ENCODE measurements around the gene CAGE1. TPM values are rescaled to one million over a fixed set of nuclear protein-coding genes. Genes with fewer than 3 reads are reported as not detected.
A peak's percentile ranks its signal among the peaks of the same experiment; 100 is the strongest.

The CAGE1 gene
- total and polyA plus RNA-seq, 2 experiments from 2014 or later, result 0.07 TPM; not detected in 1

- peak; percentile 31 for DNase-seq (ENCODE audit: low spot score)
- peaks cover 35% of the 10 kb centered on the region for H3K36me3 Mint-ChIP-seq (ENCODE audit: low read depth)
- Histone ChIP-seq H3K9me2 (ENCODE audit: insufficient read depth) (no peaks in the 10 kb centered on the region; the same call in 1 of the 2 replicates), H2AFZ (peak overlapping the region; percentile 64), H3F3A (replicated peaks; ENCODE audit: low read depth) (no peaks in the 10 kb centered on the region), H3K79me2 (replicated peaks; ENCODE audit: insufficient read depth) (peaks cover 55% of the 10 kb centered on the region), H3K4me1 (ENCODE audit: insufficient read depth) (peaks cover 16% of the 10 kb centered on the region), H3K27me3 (ENCODE audit: insufficient read depth) (no peaks in the 10 kb centered on the region), H3K4me2 (peak overlapping the region; percentile 90), H3K4me3 (peak overlapping the region; percentile 91), H3K27ac (ENCODE audit: low read depth) (peak overlapping the region; percentile 85), H3K36me3 (ENCODE audit: insufficient read depth) (peaks cover 30% of the 10 kb centered on the region), H4K20me1 (replicated peaks; ENCODE audit: insufficient read depth) (peaks cover 14% of the 10 kb centered on the region; the same call in 1 of the 2 replicates)
- H3K4me3 Mint-ChIP-seq, result peak overlapping the region; percentile 94
- H3K27ac Mint-ChIP-seq, result peak overlapping the region; percentile 90
- no peaks in the 10 kb centered on the region for H3K9me3 Mint-ChIP-seq
- H3K27me3 Mint-ChIP-seq (ENCODE audit: insufficient read depth, low read depth, poor library complexity), result peaks cover 3% of the 10 kb centered on the region
- peak; percentile 5 for ATAC-seq
- TF ChIP-seq STAT1 (IDR thresholded peaks at IDR 0.05; ENCODE audit: unreplicated experiment), result no peak
- TF ChIP-seq, protein P1, sequence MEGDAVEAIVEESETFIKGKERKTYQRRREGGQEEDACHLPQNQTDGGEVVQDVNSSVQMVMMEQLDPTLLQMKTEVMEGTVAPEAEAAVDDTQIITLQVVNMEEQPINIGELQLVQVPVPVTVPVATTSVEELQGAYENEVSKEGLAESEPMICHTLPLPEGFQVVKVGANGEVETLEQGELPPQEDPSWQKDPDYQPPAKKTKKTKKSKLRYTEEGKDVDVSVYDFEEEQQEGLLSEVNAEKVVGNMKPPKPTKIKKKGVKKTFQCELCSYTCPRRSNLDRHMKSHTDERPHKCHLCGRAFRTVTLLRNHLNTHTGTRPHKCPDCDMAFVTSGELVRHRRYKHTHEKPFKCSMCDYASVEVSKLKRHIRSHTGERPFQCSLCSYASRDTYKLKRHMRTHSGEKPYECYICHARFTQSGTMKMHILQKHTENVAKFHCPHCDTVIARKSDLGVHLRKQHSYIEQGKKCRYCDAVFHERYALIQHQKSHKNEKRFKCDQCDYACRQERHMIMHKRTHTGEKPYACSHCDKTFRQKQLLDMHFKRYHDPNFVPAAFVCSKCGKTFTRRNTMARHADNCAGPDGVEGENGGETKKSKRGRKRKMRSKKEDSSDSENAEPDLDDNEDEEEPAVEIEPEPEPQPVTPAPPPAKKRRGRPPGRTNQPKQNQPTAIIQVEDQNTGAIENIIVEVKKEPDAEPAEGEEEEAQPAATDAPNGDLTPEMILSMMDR (conservative IDR thresholded peaks at IDR 0.05; ENCODE audit: low read depth in 2 of 2), result no peak
- TF ChIP-seq POLR2AphosphoS5 (IDR thresholded peaks at IDR 0.05; ENCODE audit: low read depth), result no peak
- no peak for TF ChIP-seq ZNF462 (CRISPR knock-in tag; IDR thresholded peaks at IDR 0.05)
- TF ChIP-seq, protein P2, sequence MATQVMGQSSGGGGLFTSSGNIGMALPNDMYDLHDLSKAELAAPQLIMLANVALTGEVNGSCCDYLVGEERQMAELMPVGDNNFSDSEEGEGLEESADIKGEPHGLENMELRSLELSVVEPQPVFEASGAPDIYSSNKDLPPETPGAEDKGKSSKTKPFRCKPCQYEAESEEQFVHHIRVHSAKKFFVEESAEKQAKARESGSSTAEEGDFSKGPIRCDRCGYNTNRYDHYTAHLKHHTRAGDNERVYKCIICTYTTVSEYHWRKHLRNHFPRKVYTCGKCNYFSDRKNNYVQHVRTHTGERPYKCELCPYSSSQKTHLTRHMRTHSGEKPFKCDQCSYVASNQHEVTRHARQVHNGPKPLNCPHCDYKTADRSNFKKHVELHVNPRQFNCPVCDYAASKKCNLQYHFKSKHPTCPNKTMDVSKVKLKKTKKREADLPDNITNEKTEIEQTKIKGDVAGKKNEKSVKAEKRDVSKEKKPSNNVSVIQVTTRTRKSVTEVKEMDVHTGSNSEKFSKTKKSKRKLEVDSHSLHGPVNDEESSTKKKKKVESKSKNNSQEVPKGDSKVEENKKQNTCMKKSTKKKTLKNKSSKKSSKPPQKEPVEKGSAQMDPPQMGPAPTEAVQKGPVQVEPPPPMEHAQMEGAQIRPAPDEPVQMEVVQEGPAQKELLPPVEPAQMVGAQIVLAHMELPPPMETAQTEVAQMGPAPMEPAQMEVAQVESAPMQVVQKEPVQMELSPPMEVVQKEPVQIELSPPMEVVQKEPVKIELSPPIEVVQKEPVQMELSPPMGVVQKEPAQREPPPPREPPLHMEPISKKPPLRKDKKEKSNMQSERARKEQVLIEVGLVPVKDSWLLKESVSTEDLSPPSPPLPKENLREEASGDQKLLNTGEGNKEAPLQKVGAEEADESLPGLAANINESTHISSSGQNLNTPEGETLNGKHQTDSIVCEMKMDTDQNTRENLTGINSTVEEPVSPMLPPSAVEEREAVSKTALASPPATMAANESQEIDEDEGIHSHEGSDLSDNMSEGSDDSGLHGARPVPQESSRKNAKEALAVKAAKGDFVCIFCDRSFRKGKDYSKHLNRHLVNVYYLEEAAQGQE (IDR thresholded peaks at IDR 0.05; ENCODE audit: unreplicated experiment), result no peak
- no peak for TF ChIP-seq CREB1 (CRISPR knock-in tag; IDR thresholded peaks at IDR 0.05; ENCODE audit: low read depth)
- TF ChIP-seq NANOG (IDR thresholded peaks at IDR 0.05; ENCODE audit: borderline replicate concordance), result no peak
- TF ChIP-seq EZH2phosphoT487 (IDR thresholded peaks at IDR 0.05; ENCODE audit: unreplicated experiment), result no peak
- TF ChIP-seq ZNF331 (CRISPR knock-in tag; IDR thresholded peaks at IDR 0.05; ENCODE audit: low read depth), result no peak
- TF ChIP-seq JUNB (IDR thresholded peaks at IDR 0.05; ENCODE audit: unreplicated experiment), result no peak
- TF ChIP-seq, protein P3, sequence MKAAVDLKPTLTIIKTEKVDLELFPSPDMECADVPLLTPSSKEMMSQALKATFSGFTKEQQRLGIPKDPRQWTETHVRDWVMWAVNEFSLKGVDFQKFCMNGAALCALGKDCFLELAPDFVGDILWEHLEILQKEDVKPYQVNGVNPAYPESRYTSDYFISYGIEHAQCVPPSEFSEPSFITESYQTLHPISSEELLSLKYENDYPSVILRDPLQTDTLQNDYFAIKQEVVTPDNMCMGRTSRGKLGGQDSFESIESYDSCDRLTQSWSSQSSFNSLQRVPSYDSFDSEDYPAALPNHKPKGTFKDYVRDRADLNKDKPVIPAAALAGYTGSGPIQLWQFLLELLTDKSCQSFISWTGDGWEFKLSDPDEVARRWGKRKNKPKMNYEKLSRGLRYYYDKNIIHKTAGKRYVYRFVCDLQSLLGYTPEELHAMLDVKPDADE (IDR thresholded peaks at IDR 0.05), result no peak
- TF ChIP-seq ZNF114 (CRISPR knock-in tag; IDR thresholded peaks at IDR 0.05), result no peak
- TF ChIP-seq EZH2 (IDR thresholded peaks at IDR 0.05; ENCODE audit: low read depth, unreplicated experiment), result no peak
- H3K4me1 Mint-ChIP-seq, result peaks cover 12% of the 10 kb centered on the region
Observed at GRCh38 chr6:7311917-7312615, 77.5 kb downstream of the CAGE1 start.
